ENCODE measurements around the gene TCTN2. TPM values are rescaled to one million over a fixed set of nuclear protein-coding genes. Genes with fewer than 3 reads are reported as not detected.

The TCTN2 gene
- total RNA-seq, 1 experiment from 2014 or later: 7.3 TPM

DNA sequence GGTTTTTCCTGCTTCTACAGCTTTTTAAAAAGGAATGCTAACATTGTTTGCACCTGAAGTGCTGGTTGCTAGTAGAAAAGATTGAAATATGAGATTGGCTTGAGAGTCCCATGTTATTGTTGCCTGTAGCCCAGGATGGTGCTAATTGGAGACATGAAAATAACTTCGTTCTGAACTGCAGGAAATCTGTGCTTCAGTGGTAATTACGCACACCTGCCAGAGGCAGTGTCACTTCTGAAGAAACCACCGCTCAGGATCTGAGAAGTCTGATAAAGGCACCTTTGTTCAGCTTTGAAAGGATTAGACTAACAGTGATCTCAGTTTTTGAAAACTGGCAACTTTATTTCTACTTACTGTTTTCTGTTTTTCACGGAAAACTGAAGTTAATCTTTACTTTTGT lies 25.7 kb downstream of the TCTN2 start:
- Mint-ChIP-seq H3K27me3 (ENCODE audit: insufficient read depth, unreplicated experiment) (no peaks in the 10 kb centered on the region), H3K4me1 (ENCODE audit: low read depth, unreplicated experiment) (no peaks in the 10 kb centered on the region), H3K27ac (ENCODE audit: unreplicated experiment) (no peak overlapping the region), H3K36me3 (ENCODE audit: insufficient read depth, unreplicated experiment) (no peaks in the 10 kb centered on the region), H3K9me3 (ENCODE audit: unreplicated experiment) (no peaks in the 10 kb centered on the region), H3K4me3 (ENCODE audit: unreplicated experiment) (no peak overlapping the region)
- CTCF ChIA-PET: no interaction called here
- no peak for DNase-seq
- POLR2A ChIA-PET: no interaction called here
- Histone ChIP-seq H3K4me3 (ENCODE audit: low read depth, low read length) (no peak overlapping the region), H3K36me3 (ENCODE audit: control insufficient read depth, insufficient read depth, low read length) (no peaks in the 10 kb centered on the region), H3K27me3 (replicated peaks; ENCODE audit: control insufficient read depth, insufficient read depth, low read length) (no peaks in the 10 kb centered on the region), H3K9me3 (no peaks in the 10 kb centered on the region), H3K4me1 (no peaks in the 10 kb centered on the region)
- TF ChIP-seq, protein P1, sequence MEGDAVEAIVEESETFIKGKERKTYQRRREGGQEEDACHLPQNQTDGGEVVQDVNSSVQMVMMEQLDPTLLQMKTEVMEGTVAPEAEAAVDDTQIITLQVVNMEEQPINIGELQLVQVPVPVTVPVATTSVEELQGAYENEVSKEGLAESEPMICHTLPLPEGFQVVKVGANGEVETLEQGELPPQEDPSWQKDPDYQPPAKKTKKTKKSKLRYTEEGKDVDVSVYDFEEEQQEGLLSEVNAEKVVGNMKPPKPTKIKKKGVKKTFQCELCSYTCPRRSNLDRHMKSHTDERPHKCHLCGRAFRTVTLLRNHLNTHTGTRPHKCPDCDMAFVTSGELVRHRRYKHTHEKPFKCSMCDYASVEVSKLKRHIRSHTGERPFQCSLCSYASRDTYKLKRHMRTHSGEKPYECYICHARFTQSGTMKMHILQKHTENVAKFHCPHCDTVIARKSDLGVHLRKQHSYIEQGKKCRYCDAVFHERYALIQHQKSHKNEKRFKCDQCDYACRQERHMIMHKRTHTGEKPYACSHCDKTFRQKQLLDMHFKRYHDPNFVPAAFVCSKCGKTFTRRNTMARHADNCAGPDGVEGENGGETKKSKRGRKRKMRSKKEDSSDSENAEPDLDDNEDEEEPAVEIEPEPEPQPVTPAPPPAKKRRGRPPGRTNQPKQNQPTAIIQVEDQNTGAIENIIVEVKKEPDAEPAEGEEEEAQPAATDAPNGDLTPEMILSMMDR (IDR thresholded peaks at IDR 0.05; ENCODE audit: insufficient read depth in 1 of 2, low read depth in 1 of 2, low read length in 1 of 2, severe bottlenecking in 1 of 2, unreplicated experiment in 1 of 2): no peak
- no TSS peak for BruUV-seq (replicated peaks)
- intact Hi-C loops (cut with micrococcal nuclease; ENCODE audit: unreplicated experiment): no loop called here

DNA sequence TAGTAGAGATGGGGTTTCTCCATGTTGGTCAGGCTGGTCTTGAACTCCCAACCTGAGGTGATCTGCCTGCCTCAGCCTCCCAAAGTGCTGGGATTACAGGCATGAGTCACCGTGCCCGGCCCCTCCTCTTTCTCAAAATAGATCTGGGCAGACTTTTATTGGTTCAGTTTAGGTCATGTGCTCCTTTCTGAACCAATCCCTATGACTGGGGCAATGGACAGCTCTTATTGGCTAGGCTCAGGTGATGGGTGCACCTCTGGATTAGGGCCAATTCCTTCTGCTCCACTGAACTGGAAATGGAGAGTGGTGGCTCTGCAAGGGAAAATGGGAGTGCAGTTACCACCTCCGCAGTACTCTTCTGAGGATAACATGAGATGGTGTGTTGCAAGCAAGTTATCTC lies 35.0 kb downstream of the TCTN2 start:
- no peaks in the 10 kb centered on the region for H3K27me3 Mint-ChIP-seq (ENCODE audit: insufficient read depth, unreplicated experiment)
- no peaks in the 10 kb centered on the region for H3K4me1 Mint-ChIP-seq (ENCODE audit: low read depth, unreplicated experiment)
- intact Hi-C loops (cut with micrococcal nuclease; ENCODE audit: unreplicated experiment): no loop called here
- no peak for DNase-seq
- H3K36me3 ChIP-seq (ENCODE audit: control insufficient read depth, insufficient read depth, low read length): no peaks in the 10 kb centered on the region
- POLR2A ChIA-PET: no interaction called here
- no peaks in the 10 kb centered on the region for H3K9me3 Mint-ChIP-seq (ENCODE audit: unreplicated experiment)
- no peaks in the 10 kb centered on the region for H3K27me3 ChIP-seq (replicated peaks; ENCODE audit: control insufficient read depth, insufficient read depth, low read length)
- H3K27ac Mint-ChIP-seq (ENCODE audit: unreplicated experiment): no peak overlapping the region
- no TSS peak for BruUV-seq (replicated peaks)
- CTCF ChIA-PET: no interaction called here
- peaks cover 12% of the 10 kb centered on the region for H3K36me3 Mint-ChIP-seq (ENCODE audit: insufficient read depth, unreplicated experiment)
- H3K4me1 ChIP-seq: no peaks in the 10 kb centered on the region
- H3K9me3 ChIP-seq: no peaks in the 10 kb centered on the region
- TF ChIP-seq, protein P1 (IDR thresholded peaks at IDR 0.05; ENCODE audit: insufficient read depth in 1 of 2, low read depth in 1 of 2, low read length in 1 of 2, severe bottlenecking in 1 of 2, unreplicated experiment in 1 of 2): no peak
- no peak overlapping the region for H3K4me3 Mint-ChIP-seq (ENCODE audit: unreplicated experiment)
- no peak overlapping the region for H3K4me3 ChIP-seq (ENCODE audit: low read depth, low read length)

DNA sequence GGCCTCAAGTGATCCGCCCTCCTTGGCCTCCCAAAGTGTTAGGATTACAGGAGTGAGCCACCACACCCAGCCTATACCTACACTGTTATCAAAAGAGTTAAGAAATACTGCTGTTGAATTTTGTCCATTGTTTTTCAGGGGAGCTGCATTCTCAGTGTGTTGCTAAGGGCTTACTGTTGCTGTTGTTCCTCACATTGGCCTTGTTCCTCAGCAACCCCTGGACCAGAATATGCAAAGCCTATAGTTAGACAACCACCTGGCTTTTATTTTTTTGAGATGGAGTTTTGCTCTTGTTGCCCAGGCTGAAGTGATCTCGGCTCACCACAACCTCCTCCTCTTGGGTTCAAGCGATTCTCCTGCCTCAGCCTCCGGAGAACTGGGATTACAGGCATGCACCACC lies 36.6 kb downstream of the TCTN2 start:
- no peak for DNase-seq
- no peak overlapping the region for H3K27ac Mint-ChIP-seq (ENCODE audit: unreplicated experiment)
- BruUV-seq (replicated peaks): no TSS peak
- no peaks in the 10 kb centered on the region for H3K4me1 ChIP-seq
- no peaks in the 10 kb centered on the region for H3K9me3 ChIP-seq
- TF ChIP-seq, protein P1 (IDR thresholded peaks at IDR 0.05; ENCODE audit: insufficient read depth in 1 of 2, low read depth in 1 of 2, low read length in 1 of 2, severe bottlenecking in 1 of 2, unreplicated experiment in 1 of 2): no peak
- H3K4me3 ChIP-seq (ENCODE audit: low read depth, low read length): no peak overlapping the region
- H3K4me1 Mint-ChIP-seq (ENCODE audit: low read depth, unreplicated experiment): no peaks in the 10 kb centered on the region
- CTCF ChIA-PET: no interaction called here
- H3K4me3 Mint-ChIP-seq (ENCODE audit: unreplicated experiment): no peak overlapping the region
- H3K36me3 Mint-ChIP-seq (ENCODE audit: insufficient read depth, unreplicated experiment): peaks cover 17% of the 10 kb centered on the region
- H3K9me3 Mint-ChIP-seq (ENCODE audit: unreplicated experiment): no peaks in the 10 kb centered on the region
- POLR2A ChIA-PET: no interaction called here
- intact Hi-C loops (cut with micrococcal nuclease; ENCODE audit: unreplicated experiment): no loop called here
- no peaks in the 10 kb centered on the region for H3K27me3 Mint-ChIP-seq (ENCODE audit: insufficient read depth, unreplicated experiment)
- no peaks in the 10 kb centered on the region for H3K36me3 ChIP-seq (ENCODE audit: control insufficient read depth, insufficient read depth, low read length)
- no peaks in the 10 kb centered on the region for H3K27me3 ChIP-seq (replicated peaks; ENCODE audit: control insufficient read depth, insufficient read depth, low read length)
